HFF-Myc (cell line): ENCODE data around the gene DNHD1.

Experiments
- DNase-seq: peaks from one replicate; pipeline ENCODE4 v3.0.0-alpha.2; 2011; ENCODE audit warnings: low read depth; ENCODE audit errors: extremely low read depth
- H3K4me3 ChIP-seq: replicated peaks from 2 replicates; pipeline ENCODE4 v1.5.1; 2011; ENCODE audit warnings: low read depth, mild to moderate bottlenecking, control low read depth, low read length
- CTCF ChIP-seq: IDR thresholded peaks from 2 replicates; pipeline ENCODE4 v1.5.1; 2012; ENCODE audit warnings: mild to moderate bottlenecking, low read depth, low read length, control low read depth; ENCODE audit errors: missing control alignments

Gene DNHD1

DNA sequence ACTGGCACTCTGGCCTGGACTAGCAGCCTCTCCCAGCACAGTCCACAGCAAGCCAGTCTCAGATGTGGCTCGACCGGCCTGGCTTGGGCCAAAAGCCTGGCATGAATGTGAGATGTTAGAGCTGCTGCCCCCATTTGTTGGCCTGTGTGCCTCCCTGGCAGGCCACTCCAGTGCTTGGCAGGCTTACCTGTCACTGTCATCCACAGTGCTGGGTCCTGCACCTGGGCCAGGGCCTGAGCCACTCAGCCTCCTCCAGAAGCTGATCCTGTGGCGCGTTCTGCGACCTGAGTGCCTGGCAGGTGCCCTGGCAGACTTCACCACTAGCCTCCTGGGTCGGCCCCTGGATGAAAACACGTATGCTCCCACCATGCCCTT lies 70.3 kb downstream of the DNHD1 start:
- DNase-seq, result no peak
- H3K4me3 ChIP-seq, result no peak overlapping the region
- TF ChIP-seq CTCF, result no peak

DNA sequence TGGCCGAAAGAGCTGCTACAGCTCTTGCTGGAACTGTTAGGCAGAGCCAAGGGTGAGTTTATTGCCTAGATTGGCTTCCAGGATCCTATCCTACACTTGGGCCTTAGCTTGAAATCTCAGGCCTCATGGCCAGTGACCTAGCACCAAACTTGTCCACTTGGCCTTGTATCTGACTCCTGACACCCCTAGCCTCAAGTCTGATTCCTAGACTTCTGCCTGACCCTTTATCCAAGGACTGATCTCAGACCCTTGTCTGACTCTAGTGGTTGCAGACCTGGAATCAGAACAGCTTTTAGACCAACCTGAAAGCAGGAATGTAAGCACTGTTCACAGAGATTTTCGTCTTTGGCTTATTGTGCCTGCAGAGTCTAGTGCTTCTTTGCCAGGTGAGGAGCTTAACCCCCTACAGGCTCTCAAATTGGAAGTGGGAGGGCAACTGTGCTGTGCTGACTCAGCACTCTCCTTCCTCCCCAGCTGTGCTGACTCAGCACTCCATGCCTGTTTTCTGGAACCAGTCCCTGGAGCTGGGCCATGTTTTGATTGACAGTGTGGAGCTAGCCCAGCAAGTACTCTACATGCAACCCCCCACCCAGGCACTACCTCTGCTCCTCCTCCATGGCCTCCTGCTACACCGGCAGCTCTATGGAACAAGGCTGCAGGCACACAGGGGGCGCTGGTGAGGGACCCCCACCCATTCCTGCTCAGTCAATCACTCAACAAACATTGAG lies 71.3 kb downstream of the DNHD1 start:
- TF ChIP-seq CTCF, result no peak
- peak; percentile 56 for DNase-seq
- no peak overlapping the region for H3K4me3 ChIP-seq

DNA sequence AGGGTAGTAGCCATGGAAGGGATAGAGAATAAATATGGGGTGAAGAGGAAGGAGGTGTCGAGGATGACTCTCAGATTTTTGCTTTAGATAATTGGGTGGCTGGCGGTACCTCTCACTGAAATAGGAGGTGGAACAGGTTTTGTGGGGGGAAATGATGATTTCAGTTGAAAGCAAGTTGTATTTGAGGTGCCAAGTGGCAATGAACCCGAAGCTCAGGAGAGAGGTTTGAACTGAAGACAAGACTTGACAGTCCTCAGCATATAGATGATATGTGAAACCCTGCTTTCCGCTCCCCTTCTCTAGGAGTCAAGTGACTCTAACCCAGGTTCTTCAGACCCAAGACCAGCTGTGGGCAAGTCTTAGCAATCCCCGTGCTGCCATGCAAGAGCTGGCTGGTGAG lies 72.6 kb downstream of the DNHD1 start:
- no peak for DNase-seq
- TF ChIP-seq CTCF, result no peak
- no peak overlapping the region for H3K4me3 ChIP-seq

DNA sequence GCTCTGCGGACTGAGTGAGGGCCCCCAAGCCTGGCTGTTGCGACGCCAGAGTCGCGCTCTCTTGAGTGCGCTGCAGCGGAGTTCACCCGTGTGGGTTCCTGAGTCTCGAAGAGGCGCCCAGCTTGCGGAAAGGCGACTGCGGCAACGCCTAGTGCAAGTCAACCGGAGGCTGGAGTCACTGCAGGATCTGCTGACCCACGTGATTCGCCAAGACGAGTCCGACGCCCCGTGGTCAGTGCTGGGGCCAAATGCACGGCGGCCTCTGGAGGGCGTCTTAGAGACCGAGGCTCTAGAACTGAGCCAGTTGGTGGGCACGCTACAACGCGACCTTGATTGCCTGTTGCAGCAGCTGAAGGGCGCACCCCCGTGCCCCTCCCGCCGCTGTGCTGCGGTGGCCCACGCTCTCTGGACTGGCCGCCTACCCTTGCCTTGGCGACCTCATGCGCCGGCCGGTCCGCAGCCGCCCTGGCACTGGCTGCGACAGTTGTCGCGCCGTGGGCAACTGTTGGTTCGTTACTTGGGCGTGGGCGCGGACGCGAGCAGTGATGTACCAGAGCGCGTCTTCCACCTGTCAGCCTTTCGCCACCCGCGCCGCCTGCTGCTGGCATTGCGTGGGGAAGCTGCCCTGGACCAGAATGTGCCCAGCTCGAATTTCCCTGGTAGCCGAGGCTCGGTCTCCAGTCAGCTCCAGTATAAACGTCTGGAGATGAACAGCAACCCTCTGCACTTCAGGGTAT lies 73.8 kb downstream of the DNHD1 start:
- no peak for DNase-seq
- no peak for TF ChIP-seq CTCF
- H3K4me3 ChIP-seq, result no peak overlapping the region

DNA sequence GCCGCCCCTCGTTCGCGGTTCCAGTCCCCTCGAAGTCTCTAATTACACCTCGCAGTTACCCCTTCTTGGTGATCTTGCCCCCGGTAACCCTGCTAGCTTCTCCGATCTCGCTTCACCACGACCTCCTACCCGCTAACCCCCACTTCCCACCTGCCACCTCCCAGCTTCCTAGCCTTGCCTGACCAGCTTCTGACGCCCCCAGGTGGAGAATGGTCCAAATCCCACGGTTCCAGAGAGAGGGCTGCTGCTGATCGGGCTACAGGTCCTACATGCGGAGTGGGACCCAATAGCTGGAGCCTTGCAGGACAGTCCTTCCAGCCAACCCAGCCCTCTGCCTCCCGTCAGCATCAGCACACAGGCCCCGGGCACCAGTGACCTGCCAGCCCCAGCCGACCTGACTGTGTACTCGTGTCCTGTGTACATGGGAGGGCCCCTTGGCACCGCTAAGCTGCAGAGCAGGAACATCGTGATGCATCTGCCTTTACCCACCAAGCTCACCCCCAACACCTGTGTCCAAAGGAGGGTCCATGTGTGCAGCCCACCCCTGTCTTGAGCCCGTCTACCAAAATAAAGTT lies 74.4 kb downstream of the DNHD1 start:
- H3K4me3 ChIP-seq, result no peak overlapping the region
- no peak for DNase-seq
- no peak for TF ChIP-seq CTCF

DNA sequence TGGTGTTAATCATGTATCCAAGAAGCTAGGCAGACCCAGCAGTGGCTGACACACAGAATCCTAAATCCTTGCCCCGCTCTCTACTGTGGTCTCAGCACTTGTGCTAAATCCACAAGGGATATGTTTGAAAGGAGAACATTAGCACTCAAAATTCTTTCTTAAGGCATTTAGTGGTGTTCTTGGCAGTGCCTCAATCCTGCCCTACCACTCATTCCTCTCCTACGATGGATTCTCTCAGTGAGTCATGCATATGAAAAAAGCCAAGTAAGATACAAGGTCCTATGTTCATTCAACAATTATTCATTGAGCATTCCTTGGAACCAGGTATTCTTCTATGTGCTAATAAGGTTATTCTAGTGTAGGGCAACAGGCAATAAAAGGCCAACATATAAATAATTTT lies 75.1 kb downstream of the DNHD1 start:
- peak; percentile 16 for DNase-seq
- TF ChIP-seq CTCF, result no peak
- H3K4me3 ChIP-seq, result no peak overlapping the region
